GM18873 (cell line): ENCODE measurements around the gene SAE1.

Experiments
- ATAC-seq: cut with Tn5 transposase; IDR thresholded peaks from one replicate; pipeline ENCODE4 v1.9.1; 2021; ENCODE audit warnings: mild to moderate bottlenecking, moderate library complexity, moderate number of reproducible peaks; ENCODE audit not compliant: unreplicated experiment, low FRiP score

The SAE1 gene

DNA sequence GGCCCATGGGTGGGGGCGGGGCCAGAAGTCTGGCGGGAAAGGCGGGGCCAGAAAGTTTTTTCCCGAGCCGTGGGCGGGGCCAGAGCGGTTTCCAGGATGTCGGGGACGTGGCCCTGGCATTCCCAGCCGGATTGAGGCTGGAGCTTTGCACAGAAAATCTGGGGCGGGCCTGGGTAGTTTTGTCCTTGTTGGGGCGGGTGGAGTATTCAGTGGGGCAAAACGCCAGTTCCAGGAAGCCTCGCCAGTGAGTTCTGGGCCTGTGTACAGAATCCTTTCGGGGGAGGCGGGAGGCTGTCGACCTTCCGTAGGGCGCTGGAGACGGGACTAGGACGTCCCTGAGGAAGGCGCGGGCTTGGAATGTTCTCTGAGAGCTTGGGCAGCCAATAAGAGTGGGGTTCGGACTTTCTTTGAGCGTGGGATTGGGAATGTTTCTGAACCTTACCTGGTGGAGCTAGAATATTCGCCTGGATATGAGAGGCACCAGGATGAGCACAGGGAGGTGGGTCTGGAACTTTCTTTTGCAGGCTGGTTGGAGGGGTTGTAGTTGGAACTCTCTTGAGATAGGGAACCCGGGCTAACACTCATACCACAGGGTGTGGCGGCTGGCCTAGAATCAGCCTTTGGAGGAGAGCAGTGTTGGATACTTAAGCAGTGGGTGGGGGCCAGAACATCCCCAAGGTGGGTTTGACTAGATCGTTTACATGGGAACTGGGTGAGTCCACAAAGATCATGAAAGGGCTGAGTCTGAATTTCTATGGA is 127.0 kb downstream of the SAE1 start:
- ATAC-seq = no peak

DNA sequence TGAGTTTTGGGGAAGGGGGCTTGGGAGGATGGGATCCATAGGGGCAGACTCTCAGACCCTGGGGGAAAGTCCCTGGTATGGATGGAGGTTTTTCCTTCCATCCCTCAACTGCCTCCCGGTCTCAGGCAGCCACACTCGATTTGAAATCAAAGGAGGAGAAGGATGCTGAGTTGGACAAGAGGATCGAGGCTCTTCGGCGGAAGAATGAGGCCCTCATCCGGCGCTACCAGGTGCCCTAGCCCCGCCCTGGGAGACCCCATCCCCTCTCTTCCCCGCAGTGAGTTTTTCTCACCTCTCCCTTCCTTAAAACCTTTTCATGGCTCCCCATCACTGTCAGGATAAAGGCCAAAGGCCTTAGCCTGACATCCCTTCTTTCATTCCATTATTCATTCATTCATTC is 127.8 kb downstream of the SAE1 start:
- no peak for ATAC-seq

DNA sequence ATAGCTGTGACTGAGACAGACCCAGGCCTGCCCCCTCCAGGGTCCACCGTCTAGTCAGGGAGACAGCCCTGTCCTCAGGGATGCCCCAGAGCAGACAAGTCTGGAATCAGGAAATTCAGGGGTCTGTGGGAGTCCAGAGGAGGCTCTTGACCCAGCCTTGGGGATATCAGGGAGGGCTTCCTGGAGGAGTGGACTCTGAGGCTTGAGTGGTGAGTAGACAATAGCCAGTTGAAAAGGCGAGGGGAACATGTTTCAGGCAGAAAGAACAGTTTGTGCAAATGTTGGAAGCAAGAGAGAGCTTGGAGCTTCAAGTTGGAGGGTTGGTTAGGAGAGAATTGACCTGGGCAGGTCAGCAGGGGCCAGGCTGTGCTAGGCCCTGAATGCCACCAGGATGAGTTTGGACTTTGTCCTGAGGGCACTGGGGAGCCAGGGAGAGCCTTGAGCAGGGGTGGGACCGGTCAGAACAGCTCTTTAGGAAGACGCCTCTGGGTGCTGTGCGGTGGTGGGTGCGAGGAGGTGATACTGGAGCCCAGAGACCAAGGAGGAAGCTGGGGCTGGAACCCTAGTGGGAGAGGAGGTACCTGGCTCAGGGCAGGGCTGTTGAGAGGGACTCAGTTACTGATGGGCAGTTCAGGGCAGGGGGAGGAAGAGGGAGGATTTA is 128.4 kb downstream of the SAE1 start:
- ATAC-seq = no peak
